ENCODE data around the gene C1QTNF6. TPM values are rescaled to one million over a fixed set of nuclear protein-coding genes. Genes with fewer than 3 reads are reported as not detected.

Gene C1QTNF6
- total RNA-seq, 2 experiments from 2014 or later, result 7.3 to 19.6 TPM

GRCh38 chr22:37133304-37134018 is 54.6 kb downstream of the C1QTNF6 start:
- Histone ChIP-seq H3K9me3 (ENCODE audit: low read length) (no peaks in the 10 kb centered on the region), H3K9me2 (ENCODE audit: insufficient read depth, low read length) (no peaks in the 10 kb centered on the region), H3K4me3 (ENCODE audit: low read depth, low read length, poor library complexity, severe bottlenecking) (no peak overlapping the region), H3K4me1 (ENCODE audit: insufficient read depth, low read length, poor library complexity, severe bottlenecking) (no peaks in the 10 kb centered on the region), H3K4me2 (ENCODE audit: low read length) (no peak overlapping the region), H3K79me2 (ENCODE audit: insufficient read depth, low read depth, low read length) (no peaks in the 10 kb centered on the region), H2AFZ (ENCODE audit: low read length) (no peak overlapping the region), H4K20me1 (ENCODE audit: insufficient read depth, low read length) (no peaks in the 10 kb centered on the region), H3K36me3 (ENCODE audit: insufficient read depth, low read length) (no peaks in the 10 kb centered on the region), H3K27ac (ENCODE audit: low read depth, low read length, poor library complexity, severe bottlenecking) (no peak overlapping the region)
- POLR2A ChIA-PET, result no interaction called here
- intact Hi-C loops (cut with micrococcal nuclease; ENCODE audit: unreplicated experiment), result no loop called here
- CTCF ChIA-PET (ENCODE audit: unreplicated experiment), result interaction anchor here (0.6 kb wide), 1 partner anchor 40 kb away, joined by 3 read pairs; no protein-coding TSS in a partner anchor
- no peak for DNase-seq (ENCODE audit: low spot score)
- BruUV-seq (replicated peaks), result no TSS peak
- TF ChIP-seq EZH2phosphoT487 (IDR thresholded peaks at IDR 0.05; ENCODE audit: borderline replicate concordance, low read depth, low read length) (no peak), CTCF (conservative IDR thresholded peaks at IDR 0.05; ENCODE audit: low read length) (no peak)

GRCh38 chr22:37132773-37133172 is 55.3 kb downstream of the C1QTNF6 start:
- Histone ChIP-seq H3K79me2 (ENCODE audit: insufficient read depth, low read depth, low read length) (no peaks in the 10 kb centered on the region), H3K9me2 (ENCODE audit: insufficient read depth, low read length) (no peaks in the 10 kb centered on the region), H3K4me2 (ENCODE audit: low read length) (no peak overlapping the region), H3K36me3 (ENCODE audit: insufficient read depth, low read length) (no peaks in the 10 kb centered on the region), H3K4me1 (ENCODE audit: insufficient read depth, low read length, poor library complexity, severe bottlenecking) (no peaks in the 10 kb centered on the region), H4K20me1 (ENCODE audit: insufficient read depth, low read length) (no peaks in the 10 kb centered on the region), H3K9me3 (ENCODE audit: low read length) (no peaks in the 10 kb centered on the region), H3K4me3 (ENCODE audit: low read depth, low read length, poor library complexity, severe bottlenecking) (no peak overlapping the region), H2AFZ (ENCODE audit: low read length) (no peak overlapping the region), H3K27ac (ENCODE audit: low read depth, low read length, poor library complexity, severe bottlenecking) (no peak overlapping the region)
- TF ChIP-seq CTCF (conservative IDR thresholded peaks at IDR 0.05; ENCODE audit: low read length) (no peak), EZH2phosphoT487 (IDR thresholded peaks at IDR 0.05; ENCODE audit: borderline replicate concordance, low read depth, low read length) (no peak)
- ChIA-PET CTCF (ENCODE audit: unreplicated experiment) (interaction anchor here (0.6 kb wide), 1 partner anchor 41 kb away, joined by 3 read pairs; no protein-coding TSS in a partner anchor), POLR2A (no interaction called here)
- intact Hi-C loops (cut with micrococcal nuclease; ENCODE audit: unreplicated experiment), result no loop called here
- no TSS peak for BruUV-seq (replicated peaks)
- DNase-seq (ENCODE audit: low spot score), result no peak

Small RNAs within 50 kb of the gene (small RNA-seq; reads per million reads assigned to genes)
- not detected for gene Z82188.1

Other genes starting within 250 kb of the C1QTNF6 start
- gene TST, start 168.8 kb downstream of the C1QTNF6 start, total RNA-seq (2014; rRNA removed; shearing (Covaris generic)), result 36.0 and 37.6 TPM in 2 replicates
- gene TST, start 168.8 kb downstream of the C1QTNF6 start, total RNA-seq (2022), result 37.6 and 41.5 TPM in 2 replicates
- gene MPST, start 168.5 kb downstream of the C1QTNF6 start, total RNA-seq (2014; rRNA removed; shearing (Covaris generic)), result 105 and 124 TPM in 2 replicates
- 61.8 and 67.2 TPM in 2 replicates for gene MPST, start 168.5 kb downstream of the C1QTNF6 start, total RNA-seq (2022)
- gene KCTD17, start 136.5 kb downstream of the C1QTNF6 start, total RNA-seq (2014; rRNA removed; shearing (Covaris generic)), result 17.7 and 20.3 TPM in 2 replicates
- 21.7 and 22.0 TPM in 2 replicates for gene KCTD17, start 136.5 kb downstream of the C1QTNF6 start, total RNA-seq (2022)
- gene TMPRSS6, start 78.5 kb downstream of the C1QTNF6 start, total RNA-seq (2014; rRNA removed; shearing (Covaris generic)), result not detected in 2 replicates
- gene TMPRSS6, start 78.5 kb downstream of the C1QTNF6 start, total RNA-seq (2022), result not detected in 2 replicates
- gene IL2RB, start 38.3 kb downstream of the C1QTNF6 start, total RNA-seq (2014; rRNA removed; shearing (Covaris generic)), result not detected in 2 replicates
- not detected in 2 replicates for gene IL2RB, start 38.3 kb downstream of the C1QTNF6 start, total RNA-seq (2022)
- gene SSTR3, start 24.2 kb upstream of the C1QTNF6 start, total RNA-seq (2014; rRNA removed; shearing (Covaris generic)), result 0.05 and 0.25 TPM in 2 replicates
- gene SSTR3, start 24.2 kb upstream of the C1QTNF6 start, total RNA-seq (2022), result 0.30 TPM in 2 replicates
- 91.5 and 142 TPM in 2 replicates for gene RAC2, start 56.0 kb upstream of the C1QTNF6 start, total RNA-seq (2014; rRNA removed; shearing (Covaris generic))
- gene RAC2, start 56.0 kb upstream of the C1QTNF6 start, total RNA-seq (2022), result 321 and 331 TPM in 2 replicates
- gene CYTH4, start 94.3 kb upstream of the C1QTNF6 start, total RNA-seq (2014; rRNA removed; shearing (Covaris generic)), result 20.6 and 35.0 TPM in 2 replicates
- gene CYTH4, start 94.3 kb upstream of the C1QTNF6 start, total RNA-seq (2022), result 24.8 and 28.1 TPM in 2 replicates
- gene ELFN2, start 239.2 kb upstream of the C1QTNF6 start, total RNA-seq (2014; rRNA removed; shearing (Covaris generic)), result 0.63 and 0.82 TPM in 2 replicates
- 0.83 and 1.8 TPM in 2 replicates for gene ELFN2, start 239.2 kb upstream of the C1QTNF6 start, total RNA-seq (2022)